ENCODE measurements around the gene ARHGEF7.

- TF ChIP-seq CTCF (IDR thresholded peaks at IDR 0.05; ENCODE audit: insufficient read depth, low read depth, low read length) (no peak), EZH2 (IDR thresholded peaks at IDR 0.05; ENCODE audit: insufficient read depth, low read length) (no peak)
Observed at GRCh38 chr13:111177921-111178320, 62.8 kb downstream of the ARHGEF7 start.
